K562 (cell line): ENCODE measurements around the gene HDAC2. TPM values are rescaled to one million over a fixed set of nuclear protein-coding genes. Genes with fewer than 3 reads are reported as not detected.
A peak's percentile ranks its signal among the peaks of the same experiment; 100 is the strongest.

Experiments
- ATAC-seq: fragments of 200-7000 bp; cut with Tn5 transposase; 3 replicates; pipeline ENCODE4 v1.9.1; 2020; ENCODE audit warnings: moderate library complexity
- BruUV-seq: library from RNA; stranded (reverse); fragments of 400-500 nt; replicated peaks from 2 replicates; lab custom pipeline; 2021; lab: Mats Ljungman, UMichigan
- CTCF ChIA-PET: fragments of 300-600 bp; formaldehyde crosslinking; extraction: SDS; loops from one replicate; lab custom pipeline; 2021; ENCODE audit warnings: low intra/inter-chr PET ratio; lab: Yijun Ruan, JAX
- POLR2A ChIA-PET: fragments of 300-600, 350-650 bp; sonication (Branson Sonifier 250); formaldehyde crosslinking; extraction: SDS; loops from one replicate; lab custom pipeline; 2021; ENCODE audit warnings: antibody characterized with exemption, inconsistent platforms; lab: Yijun Ruan, JAX
- DNase-seq, 4 experiments: peaks; one replicate each; pipeline versions ENCODE4 v3.0.0 to v3.0.0-alpha.2; 2011 to 2018; ENCODE audit warnings: low spot score in 3 of 4, mixed read lengths in 3 of 4; ENCODE audit errors: extremely low read depth in 1 of 4
- FAIRE-seq: peaks from 2 replicates; lab custom pipeline; 2011; peaks lifted over from hg19 to GRCh38; lab: Jason Lieb, UNC
- H2AFZ ChIP-seq: 2 replicates; pipeline ENCODE4 v1.6.0; 2011; ENCODE audit warnings: low read depth, low read length, control low read depth, inconsistent platforms
- H3K27ac ChIP-seq: fragments of 200-600 bp; 3 replicates; pipeline ENCODE4 v1.8.0; 2011; ENCODE audit warnings: low read depth, mild to moderate bottlenecking, control low read depth, inconsistent platforms, low read length, moderate library complexity, mixed read lengths; ENCODE audit errors: extremely low read depth
- H3K27me3 ChIP-seq, 2 experiments: fragments of 300-600 bp in 1 of 2; 2 replicates in 1 of 2; 3 replicates in 1 of 2; pipeline versions ENCODE4 v1.6.0 to v1.8.0; 2011; ENCODE audit warnings: inconsistent platforms in 2 of 2, low read length in 2 of 2, mild to moderate bottlenecking in 1 of 2, mixed read lengths in 1 of 2, moderate library complexity in 1 of 2; ENCODE audit not compliant: control insufficient read depth in 2 of 2, insufficient read depth in 2 of 2
- H3K36me3 ChIP-seq: fragments of 300-600 bp; 3 replicates; pipeline ENCODE4 v1.8.0; 2011; ENCODE audit warnings: mild to moderate bottlenecking, low read length, inconsistent platforms; ENCODE audit not compliant: control insufficient read depth, insufficient read depth
- H3K4me1 ChIP-seq, 2 experiments: fragments of 200-600 bp in 1 of 2; replicated peaks in 1 of 2; 2 replicates in 1 of 2; 3 replicates in 1 of 2; pipeline versions ENCODE4 v1.5.1 to v1.8.0; 2011; ENCODE audit warnings: inconsistent platforms in 2 of 2, low read length in 2 of 2, mild to moderate bottlenecking in 1 of 2, mixed read lengths in 1 of 2, moderate library complexity in 1 of 2; ENCODE audit not compliant: control insufficient read depth in 2 of 2, insufficient read depth in 2 of 2
- H3K4me2 ChIP-seq: 2 replicates; pipeline ENCODE4 v1.6.1; 2011; ENCODE audit warnings: low read length, control low read depth, inconsistent platforms, mixed read lengths; ENCODE audit not compliant: insufficient read depth
- H3K4me3 ChIP-seq: fragments of 200-600 bp; sonication (generic), shearing (Covaris generic); 2 replicates; pipeline ENCODE4 v1.5.1; 2016; ENCODE audit warnings: control low read depth, inconsistent platforms
- H3K79me2 ChIP-seq: fragments of 200-600 bp; 3 replicates; pipeline ENCODE4 v1.8.0; 2011; ENCODE audit warnings: low read length, inconsistent platforms; ENCODE audit not compliant: control insufficient read depth, insufficient read depth
- H3K9ac ChIP-seq, 2 experiments: 2 replicates each; pipeline versions ENCODE4 v1.6.0 to v1.6.1; 2011; ENCODE audit warnings: low read depth in 2 of 2, low read length in 2 of 2, control low read depth in 1 of 2, inconsistent platforms in 1 of 2, mild to moderate bottlenecking in 1 of 2, mixed read lengths in 1 of 2; ENCODE audit not compliant: insufficient read depth in 1 of 2
- H3K9me1 ChIP-seq: one replicate; pipeline ENCODE4 v1.6.0; 2011; ENCODE audit warnings: inconsistent platforms, mild to moderate bottlenecking, low read length, moderate library complexity; ENCODE audit not compliant: control insufficient read depth, insufficient read depth
- H3K9me3 ChIP-seq: replicated peaks from 2 replicates; pipeline ENCODE4 v1.5.1; 2011; ENCODE audit warnings: low read depth, low read length, inconsistent platforms; ENCODE audit not compliant: control insufficient read depth, insufficient read depth
- H4K20me1 ChIP-seq: replicated peaks from 2 replicates; pipeline ENCODE4 v1.6.1; 2011; ENCODE audit warnings: low read length, inconsistent platforms, mixed read lengths; ENCODE audit not compliant: control insufficient read depth, insufficient read depth
- NR2F6 ChIP-seq: fragments of 450-650 bp; formaldehyde crosslinking; IDR thresholded peaks from 2 replicates; pipeline ENCODE4 v1.4.0; 2020; ENCODE audit warnings: mild to moderate bottlenecking
- POLR2AphosphoS5 ChIP-seq: IDR thresholded peaks from 2 replicates; pipeline ENCODE4 v1.6.1; 2011; ENCODE audit warnings: mild to moderate bottlenecking, low read depth, low read length, moderate library complexity; ENCODE audit not compliant: control insufficient read depth, insufficient read depth
- RBFOX2 ChIP-seq: fragments of 200-400 bp; formaldehyde crosslinking; IDR thresholded peaks from 2 replicates; pipeline ENCODE4 v1.6.1; 2017; ENCODE audit warnings: low read depth, mild to moderate bottlenecking, low read length, moderate library complexity
- RBM25 ChIP-seq: fragments of 200-400 bp; formaldehyde crosslinking; IDR thresholded peaks from 2 replicates; pipeline ENCODE4 v1.6.1; 2018; ENCODE audit warnings: low read length, low read depth, moderate library complexity; ENCODE audit not compliant: severe bottlenecking
- WGBS: fragments of 100-300 bp; shearing (Covaris generic); methylation state at CpG from one replicate; pipeline ENCODE4 v1.1.6; 2016; ENCODE audit warnings: low coverage, mixed read lengths; ENCODE audit not compliant: insufficient coverage; ENCODE audit errors: missing lambda C conversion rate; 5-methylcytosine and 5-hydroxymethylcytosine counted together
- in situ Hi-C: fragments of 300-500 bp; cut with MboI; formaldehyde crosslinking; loops from 4 replicates; pipeline ENCODE4 v1.15.0; 2018; ENCODE audit warnings: inconsistent platforms, mixed read lengths
- intact Hi-C: fragments of 100-400 bp; cut with micrococcal nuclease; formaldehyde crosslinking; loops from 2 replicates; pipeline ENCODE4 v1.14.2; 2022
- polyA plus RNA-seq, 8 experiments: library from polyadenylated mRNA; depleted of rRNA in 4 of 8; stranded (reverse) in 5 of 8; unstranded in 3 of 8; fragments of >200 nt; fragmentation: Nextera tagmentation in 2 of 8; fragmentation: Illumina TruSeq in 1 of 8; extraction: Ambion mirVana in 2 of 8; extraction: Trizol in 1 of 8; gene quantifications; 2 replicates each; pipeline versions ENCODE4 v1.2.1 to v1.2.3, GENCODE V29; 2011 to 2014; ENCODE audit warnings: inconsistent platforms in 1 of 8, missing spikeins in 1 of 8
- total RNA-seq, 7 experiments: library from RNA; depleted of rRNA in 6 of 7; stranded (reverse); fragments of >200 nt in 6 of 7; fragmentation: Illumina TruSeq in 2 of 7; extraction: Trizol in 2 of 7; gene quantifications; 2 replicates each; pipeline versions ENCODE4 v1.2.1 to v1.2.3, GENCODE V29; 2011 to 2021; ENCODE audit warnings: low replicate concordance in 1 of 7
- TF ChIP-seq, protein P1 (sequence below): fragments of 450-650 bp; IDR thresholded peaks from 2 replicates; pipeline ENCODE4 v1.7.0; 2016; ENCODE audit warnings: borderline replicate concordance

The HDAC2 gene
- total and polyA plus RNA-seq, 9 of the 15 experiments (the other 6 are each of a cell fraction or from before 2014, with no cell fraction given): 67.0 to 277 (median 151) TPM

DNA sequence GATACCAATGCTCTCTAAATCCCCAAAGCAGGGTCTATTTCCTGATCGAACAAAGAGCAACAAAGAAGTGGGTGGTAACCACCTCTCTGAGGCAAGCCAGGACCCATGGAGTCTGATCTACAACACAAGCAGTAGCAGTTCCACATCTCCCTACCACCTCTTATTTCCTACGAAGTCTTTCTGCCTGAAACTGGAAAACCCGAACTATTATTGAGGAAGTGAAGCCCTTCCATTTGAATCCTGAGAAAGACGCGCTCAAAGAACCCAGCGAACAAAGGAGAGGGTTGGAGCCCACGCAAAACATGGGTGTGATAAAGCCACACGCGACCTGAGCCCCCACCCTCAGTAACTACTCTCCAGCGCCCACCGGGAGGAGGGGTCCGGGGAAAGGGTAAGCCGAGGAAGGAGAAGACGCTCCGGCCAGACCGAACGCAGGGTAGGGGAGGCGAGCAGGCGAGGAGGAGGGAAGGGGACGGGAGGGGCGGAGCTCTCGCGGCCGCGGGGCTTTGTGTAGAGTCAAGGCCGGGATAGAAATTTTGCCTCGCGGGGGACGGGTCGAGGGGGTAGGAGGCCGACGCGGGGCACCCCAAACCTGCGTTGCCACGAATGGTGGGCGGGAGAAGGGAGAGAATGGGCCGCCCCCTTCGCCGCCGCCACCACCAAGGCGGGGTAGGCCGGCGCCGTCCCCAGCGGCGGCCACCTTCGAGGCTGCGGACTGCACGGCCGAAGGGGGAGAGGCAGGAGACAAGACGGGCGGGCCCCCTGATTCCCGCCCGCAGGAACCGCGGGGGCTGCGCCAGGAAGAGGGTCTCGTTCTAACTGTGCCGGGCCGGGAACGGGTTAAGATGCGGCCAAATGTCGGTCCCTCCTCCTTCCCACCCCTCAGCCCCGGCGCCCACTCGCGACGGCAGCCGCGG, 802 bp downstream of the HDAC2 start (continued):
- no peak for TF ChIP-seq RBM25

- no peaks in the 10 kb centered on the region for H3K9me1 ChIP-seq
- ChIA-PET POLR2A (interaction anchor here (1.3 to 2.7 kb wide), 2 partner anchors 9 to 10 kb away, joined by 4 to 14 read pairs; no protein-coding TSS in a partner anchor), CTCF (no interaction called here)
- H4K20me1 ChIP-seq: peaks cover 6% of the 10 kb centered on the region
- H3K4me3 ChIP-seq: peak overlapping the region; percentile 78; the same call in 1 of the 2 replicates
- 30% methylated on average over 6 of the region's 6 CpGs for WGBS
- no peak overlapping the region for H3K27ac ChIP-seq
- peaks cover 5 to 10% of the 10 kb centered on the region in 2 experiments; a peak in 4 of 5 replicates for H3K4me1 ChIP-seq
- intact Hi-C loops (no loop called here), in situ Hi-C loops (no loop called here)
- ATAC-seq (no peak), DNase-seq (no peak), FAIRE-seq (no peak)
- no peaks in the 10 kb centered on the region for H3K9me3 ChIP-seq
- no peaks in the 10 kb centered on the region for H3K27me3 ChIP-seq
- H2AFZ ChIP-seq: no peak overlapping the region
- BruUV-seq: no TSS peak
- H3K79me2 ChIP-seq: peaks cover 81% of the 10 kb centered on the region
- peak overlapping the region; percentile 63 to 86; a peak in 3 of 4 replicates for H3K9ac ChIP-seq
- peaks cover 10% of the 10 kb centered on the region; the same call in 1 of the 3 replicates for H3K36me3 ChIP-seq
- peak overlapping the region; percentile 89 for H3K4me2 ChIP-seq
- TF ChIP-seq NR2F6 (CRISPR knock-in tag) (no peak), RBFOX2 (peak; percentile 4; the same call in 1 of the 2 replicates), POLR2AphosphoS5 (no peak)
- TF ChIP-seq, protein P1, sequence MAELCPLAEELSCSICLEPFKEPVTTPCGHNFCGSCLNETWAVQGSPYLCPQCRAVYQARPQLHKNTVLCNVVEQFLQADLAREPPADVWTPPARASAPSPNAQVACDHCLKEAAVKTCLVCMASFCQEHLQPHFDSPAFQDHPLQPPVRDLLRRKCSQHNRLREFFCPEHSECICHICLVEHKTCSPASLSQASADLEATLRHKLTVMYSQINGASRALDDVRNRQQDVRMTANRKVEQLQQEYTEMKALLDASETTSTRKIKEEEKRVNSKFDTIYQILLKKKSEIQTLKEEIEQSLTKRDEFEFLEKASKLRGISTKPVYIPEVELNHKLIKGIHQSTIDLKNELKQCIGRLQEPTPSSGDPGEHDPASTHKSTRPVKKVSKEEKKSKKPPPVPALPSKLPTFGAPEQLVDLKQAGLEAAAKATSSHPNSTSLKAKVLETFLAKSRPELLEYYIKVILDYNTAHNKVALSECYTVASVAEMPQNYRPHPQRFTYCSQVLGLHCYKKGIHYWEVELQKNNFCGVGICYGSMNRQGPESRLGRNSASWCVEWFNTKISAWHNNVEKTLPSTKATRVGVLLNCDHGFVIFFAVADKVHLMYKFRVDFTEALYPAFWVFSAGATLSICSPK: no peak
- TF ChIP-seq, all 486 proteins: peak for 1
Observed at GRCh38 chr6:113968472-113968871, 2.5 kb downstream of the HDAC2 start.
